SK-N-DZ (cell line): ENCODE data around the gene HTATSF1.

Source experiments
- DNase-seq: peaks from one replicate; pipeline ENCODE4 v3.0.0-alpha.2; 2015; ENCODE audit warnings: low spot score
- small RNA-seq, 2 experiments: library from RNA; depleted of rRNA; stranded (forward); fragments of <200 nt; gene quantifications; one replicate each; pipeline ENCODE3, GENCODE V24; 2014

HTATSF1 gene

DNA sequence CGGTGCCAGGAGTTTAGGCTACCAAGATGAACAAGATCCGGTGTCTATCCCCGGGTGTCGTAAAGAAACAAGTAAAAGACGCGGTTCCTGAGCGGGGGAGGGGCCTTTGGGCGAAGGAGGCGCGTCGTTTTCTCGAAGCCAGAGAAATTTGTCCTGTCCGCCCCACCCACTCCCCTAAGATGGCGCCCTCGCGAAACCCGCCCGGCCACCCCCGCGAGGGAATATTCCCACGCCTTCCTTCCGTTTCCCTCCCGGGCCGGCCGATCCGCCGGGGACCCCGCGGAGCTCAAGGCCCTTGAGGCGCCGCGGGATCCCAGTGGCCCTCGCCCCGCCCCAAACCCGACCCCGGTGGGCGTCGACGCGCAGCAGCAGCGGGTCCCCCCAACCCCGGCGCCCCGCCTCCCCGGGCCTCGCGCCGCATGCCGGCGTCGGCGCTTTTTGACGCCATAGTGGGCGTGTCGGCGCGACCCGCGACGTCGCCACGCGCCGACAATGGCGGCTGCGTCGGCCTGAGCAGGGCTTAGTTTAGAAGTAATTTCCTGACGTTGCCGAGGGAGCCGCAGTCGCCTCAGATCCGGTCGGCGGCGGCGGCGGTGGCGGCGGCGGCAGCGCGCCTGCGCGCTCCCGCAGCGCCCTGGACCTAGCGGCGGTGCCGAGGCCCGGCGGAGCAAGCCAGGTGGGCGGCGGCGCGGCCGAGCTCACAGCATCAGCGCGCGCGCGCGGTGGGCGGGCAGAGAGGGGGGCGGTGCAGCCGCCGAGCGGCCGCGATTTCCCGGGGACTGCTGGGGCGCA lies 432 bp upstream of the HTATSF1 start:
- DNase-seq, result peak; percentile 77

GRCh38 chrX:136519069-136519468 lies 21.7 kb downstream of the HTATSF1 start:
- no peak for DNase-seq

DNA sequence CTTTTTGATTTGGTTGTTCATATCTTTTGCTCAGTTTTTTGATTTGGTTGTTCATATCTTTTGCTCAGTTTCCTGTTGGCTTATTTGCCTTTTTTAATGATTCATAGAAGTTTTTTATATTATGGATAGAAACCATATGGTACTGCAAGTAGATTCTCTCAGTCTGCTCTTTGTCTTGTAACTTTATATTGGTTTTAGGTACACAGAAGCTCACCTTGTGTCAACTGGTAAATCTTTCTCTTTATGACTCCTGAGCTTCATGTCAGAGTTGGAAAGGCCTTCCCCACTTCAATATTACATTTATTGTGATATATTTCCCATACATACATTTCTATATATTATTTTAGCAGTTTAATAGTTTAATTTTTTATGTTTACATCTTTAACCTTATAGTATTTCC lies 26.4 kb downstream of the HTATSF1 start:
- no peak for DNase-seq

- no peak for DNase-seq
Measured at GRCh38 chrX:136525738-136526606, 28.6 kb downstream of the HTATSF1 start.

- peak; percentile 67 for DNase-seq
Measured at GRCh38 chrX:136528645-136529315, 31.4 kb downstream of the HTATSF1 start.

GRCh38 chrX:136529795-136530194 lies 32.4 kb downstream of the HTATSF1 start:
- no peak for DNase-seq

GRCh38 chrX:136531951-136532350 lies 34.6 kb downstream of the HTATSF1 start, which contains the start of gene VGLL1:
Gene VGLL1, plus strand, starts transcription at chrX:136532215. Its CDS starts 3,806 bp downstream, at chrX:136536021.
- DNase-seq, result no peak

DNA sequence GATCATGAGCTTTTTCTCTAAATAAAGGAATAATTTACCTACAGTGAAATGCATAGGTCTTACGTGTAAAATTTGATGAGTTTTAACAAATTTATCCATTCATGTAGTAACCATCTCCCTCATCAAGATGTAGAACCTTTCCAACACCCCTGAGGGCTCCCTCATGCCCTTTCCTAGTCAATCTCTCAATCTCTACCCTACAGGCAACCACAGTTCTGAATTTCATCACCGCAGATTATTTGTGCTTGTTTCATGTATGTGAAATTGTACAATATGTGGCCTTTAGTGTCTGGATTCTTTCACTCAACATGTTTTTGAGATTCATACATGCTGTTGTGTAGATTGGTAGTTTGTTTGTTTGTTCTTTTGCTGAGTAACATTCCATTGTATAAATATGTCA lies 36.7 kb downstream of the HTATSF1 start:
- no peak for DNase-seq

DNA sequence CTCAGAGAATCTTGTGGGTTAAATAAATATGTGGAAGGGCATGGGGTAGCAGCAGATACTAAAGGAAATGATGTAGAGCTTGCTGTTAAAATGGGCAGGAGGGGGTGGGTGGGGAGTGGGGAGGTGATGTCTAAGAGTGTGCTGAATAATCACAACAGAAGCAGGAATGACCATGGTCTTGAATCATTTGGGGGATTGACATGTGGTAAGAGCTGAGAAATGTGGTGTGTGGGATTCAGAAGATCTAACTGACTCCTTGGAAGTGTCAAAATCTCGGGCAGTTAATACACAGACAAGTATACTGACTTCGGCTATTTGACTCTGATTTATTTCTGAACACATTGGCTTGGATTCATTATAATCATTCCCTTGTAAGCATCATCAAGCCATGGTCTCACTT lies 41.4 kb downstream of the HTATSF1 start:
- no peak for DNase-seq

DNA sequence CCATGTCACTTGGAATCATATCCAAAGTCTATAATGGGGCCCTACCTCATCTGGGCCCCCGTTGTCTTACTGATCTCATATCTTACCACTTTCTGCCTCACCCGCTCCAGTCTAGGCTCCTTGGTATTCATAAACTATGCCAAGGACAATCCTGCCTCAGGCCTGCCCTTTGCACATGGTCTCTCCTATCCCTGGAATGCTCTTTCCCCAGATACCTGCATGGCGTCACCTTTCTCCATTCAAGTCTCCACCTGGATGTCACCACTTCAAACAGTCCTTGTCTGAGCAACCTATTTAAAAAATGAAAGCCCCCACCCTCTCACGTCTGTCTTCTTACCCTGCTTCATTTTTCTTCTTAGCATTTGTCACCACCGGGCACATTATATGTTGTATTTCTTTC lies 42.8 kb downstream of the HTATSF1 start:
- no peak for DNase-seq

GRCh38 chrX:136541294-136541693 lies 43.9 kb downstream of the HTATSF1 start:
- DNase-seq, result no peak

DNA sequence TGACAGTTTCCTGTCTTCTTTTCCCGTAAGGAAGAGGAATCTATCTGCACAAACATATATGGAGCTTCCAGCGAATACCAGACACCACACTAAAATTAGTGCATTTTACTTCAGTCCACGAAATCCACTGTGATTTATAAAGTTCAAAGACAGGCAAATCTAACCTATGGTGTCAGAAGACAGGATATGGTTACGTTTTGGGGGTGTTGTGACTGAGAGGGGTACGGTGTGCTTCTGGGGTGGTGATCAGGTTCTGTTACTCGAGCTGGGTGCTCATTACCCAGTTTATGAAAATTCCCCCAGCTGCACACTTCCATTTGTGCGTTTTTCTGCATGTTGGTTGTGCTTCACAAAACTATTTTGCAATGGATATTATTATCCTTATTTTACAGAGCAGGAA lies 44.9 kb downstream of the HTATSF1 start:
- DNase-seq, result no peak

DNA sequence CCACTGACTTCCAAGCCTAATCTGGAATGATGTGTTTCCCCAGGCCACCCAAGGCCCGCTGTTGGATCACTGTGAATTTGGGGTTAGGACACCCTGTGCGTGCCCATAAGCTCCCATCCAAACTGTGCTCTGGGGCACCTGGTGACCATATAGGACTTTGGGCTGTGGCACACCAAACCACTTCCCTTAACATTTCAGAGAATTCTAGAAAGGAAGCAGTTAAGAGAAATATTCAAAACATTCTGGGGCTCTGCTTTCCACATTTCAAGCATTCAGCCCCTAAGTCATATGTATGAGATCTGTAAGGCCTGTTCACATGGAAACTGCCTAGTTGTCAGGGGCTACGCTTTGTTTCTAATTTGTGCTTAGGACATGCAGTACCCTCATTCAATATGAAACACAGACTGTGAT lies 49.0 kb downstream of the HTATSF1 start:
- no peak for DNase-seq

DNA sequence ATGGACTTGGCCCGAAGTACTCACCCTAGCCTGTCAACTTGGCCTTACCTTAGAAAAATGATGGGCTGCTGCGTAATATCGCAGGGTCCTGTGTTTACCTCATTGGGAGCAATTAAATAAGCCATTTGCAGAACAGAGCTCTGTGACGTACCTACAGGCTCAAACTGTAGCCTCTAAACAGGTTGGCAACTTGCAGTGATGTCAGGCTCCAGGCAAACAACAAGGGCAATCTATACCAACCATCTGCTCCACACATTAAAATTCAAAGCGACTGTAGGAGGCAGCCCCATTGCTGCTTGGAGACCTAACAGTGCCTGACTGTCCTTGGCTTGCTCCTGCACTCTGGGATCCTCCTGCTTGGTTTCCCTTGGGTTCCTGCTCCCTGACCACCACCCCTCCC lies 51.8 kb downstream of the HTATSF1 start:
- no peak for DNase-seq

GRCh38 chrX:136551410-136551809 lies 54.0 kb downstream of the HTATSF1 start:
- DNase-seq, result no peak

GRCh38 chrX:136555694-136556093 lies 58.3 kb downstream of the HTATSF1 start:
- no peak for DNase-seq

Small RNAs within 50 kb of the gene (small RNA-seq; reads per million reads assigned to genes)
- 0 reads per million in 2 experiments for gene MIR934
